Subcutaneous adipose tissue (tissue), 4 donors: Measurements from ENCODE around the gene PPP1R14B. TPM values are rescaled to one million over a fixed set of nuclear protein-coding genes. Genes with fewer than 3 reads are reported as not detected.

Experiments used
- CTCF ChIP-seq: fragments of 450-650 bp; IDR thresholded peaks from one replicate; pipeline ENCODE4 v1.5.1; 2016; ENCODE audit warnings: low read depth, mild to moderate bottlenecking, control low read depth, antibody characterized with exemption, moderate library complexity
- total RNA-seq, 4 donors: library from RNA; depleted of rRNA; stranded (reverse); fragments of >200 nt; gene quantifications; one replicate each; pipeline ENCODE4 v1.1.0, GENCODE V29; 2016

Gene PPP1R14B
- total RNA-seq, 4 donors from 2014 or later: 64.3 to 73.1 (median 69.1) TPM

GRCh38 chr11:64224891-64225607 is 21.7 kb downstream of the PPP1R14B start:
- no peak for TF ChIP-seq CTCF

GRCh38 chr11:64224151-64224890 is 22.4 kb downstream of the PPP1R14B start:
- TF ChIP-seq CTCF: no peak

- no peak for TF ChIP-seq CTCF
Observed at GRCh38 chr11:64223001-64223651, 23.6 kb downstream of the PPP1R14B start.

- no peak for TF ChIP-seq CTCF
Observed at GRCh38 chr11:64222651-64223000, 24.1 kb downstream of the PPP1R14B start.

GRCh38 chr11:64220798-64221197 is 25.9 kb downstream of the PPP1R14B start:
- TF ChIP-seq CTCF: no peak

- no peak for TF ChIP-seq CTCF
Observed at GRCh38 chr11:64220271-64220670, 26.5 kb downstream of the PPP1R14B start.

- TF ChIP-seq CTCF: no peak
Observed at GRCh38 chr11:64219755-64220154, 27.0 kb downstream of the PPP1R14B start.
